Esophagus (tissue), 2 donors: ENCODE measurements around the gene TMEM33. TPM values are rescaled to one million over a fixed set of nuclear protein-coding genes. Genes with fewer than 3 reads are reported as not detected.
"Not testable (repeated sequence)": the region's sequence is repeated elsewhere in the genome, so short reads cannot be mapped to it uniquely, and the experiment has no call there.

Source experiments
- H3K27ac ChIP-seq, 2 donors: one replicate each; pipeline ENCODE4 v1.5.1; 2013; ENCODE audit warnings: low read depth in 2 of 2, mild to moderate bottlenecking in 2 of 2, inconsistent platforms in 1 of 2, low read length in 1 of 2, moderate library complexity in 1 of 2
- H3K27me3 ChIP-seq, 2 donors: one replicate each; pipeline ENCODE4 v1.6.1; 2013; ENCODE audit warnings: low read length in 2 of 2, control low read depth in 1 of 2, mild to moderate bottlenecking in 1 of 2; ENCODE audit not compliant: insufficient read depth in 2 of 2, control insufficient read depth in 1 of 2
- H3K36me3 ChIP-seq, 2 donors: one replicate each; pipeline ENCODE4 v1.6.1; 2013; ENCODE audit warnings: low read length in 1 of 2; ENCODE audit not compliant: control insufficient read depth in 2 of 2, insufficient read depth in 2 of 2
- H3K4me1 ChIP-seq, 2 donors: one replicate each; pipeline ENCODE4 v1.6.1; 2013; ENCODE audit warnings: low read length in 1 of 2; ENCODE audit not compliant: control insufficient read depth in 2 of 2, insufficient read depth in 2 of 2
- H3K4me3 ChIP-seq, 2 donors: one replicate each; pipeline ENCODE4 v1.5.1; 2013; ENCODE audit warnings: low read length in 2 of 2, mild to moderate bottlenecking in 2 of 2, low read depth in 1 of 2, moderate library complexity in 1 of 2
- H3K9me3 ChIP-seq, 2 donors: one replicate each; pipeline ENCODE4 v1.6.1; 2013; ENCODE audit warnings: mild to moderate bottlenecking in 2 of 2, low read depth in 1 of 2, low read length in 1 of 2, moderate library complexity in 1 of 2; ENCODE audit not compliant: control insufficient read depth in 2 of 2, insufficient read depth in 1 of 2
- WGBS, 2 donors: extraction: QIAGEN DNeasy Blood & Tissue Kit; methylation state at CpG; one replicate each; pipeline ENCODE4 v1.1.7; 2013; 5-methylcytosine and 5-hydroxymethylcytosine counted together
- polyA plus RNA-seq, 2 donors: library from polyadenylated mRNA; stranded (reverse); fragments of 200-250 nt; gene quantifications; one replicate each; pipeline ENCODE4 v1.2.3, GENCODE V29; 2013
- donor health status: healthy with polysubstance abuse.
- donor health status: Bipolar disorder and iron deficiency.

TMEM33 gene
- polyA plus RNA-seq, 2 donors: 10.9 to 21.0 TPM

GRCh38 chr4:41909136-41909535, 26.1 kb upstream of the TMEM33 start:
- not testable (repeated sequence) for H3K9me3 ChIP-seq, H3K4me3 ChIP-seq, H3K27me3 ChIP-seq, H3K4me1 ChIP-seq, H3K36me3 ChIP-seq, H3K27ac ChIP-seq
- 2 to 13% methylated on average over 1 of the region's 1 CpG for WGBS, 2 donors

GRCh38 chr4:41912546-41912945, 22.7 kb upstream of the TMEM33 start:
- no peaks in the 10 kb centered on the region for H3K4me1 ChIP-seq

GRCh38 chr4:41913509-41913908, 21.7 kb upstream of the TMEM33 start:
- Histone ChIP-seq H3K4me1 (no peaks in the 10 kb centered on the region), H3K27ac (no peak overlapping the region), H3K27me3 (no peaks in the 10 kb centered on the region), H3K4me3 (no peak overlapping the region), H3K9me3 (no peaks in the 10 kb centered on the region), H3K36me3 (no peaks in the 10 kb centered on the region)

More at GRCh38 chr4:41912546-41912945, 22.7 kb upstream of the TMEM33 start:
- Histone ChIP-seq H3K9me3 (no peaks in the 10 kb centered on the region), H3K36me3 (no peaks in the 10 kb centered on the region), H3K27ac (no peak overlapping the region), H3K27me3 (no peaks in the 10 kb centered on the region), H3K4me3 (no peak overlapping the region)
- 69 to 76% methylated on average over 5 of the region's 5 CpGs for WGBS, 2 donors

- Histone ChIP-seq H3K4me1 (no peaks in the 10 kb centered on the region), H3K9me3 (no peaks in the 10 kb centered on the region), H3K36me3 (no peaks in the 10 kb centered on the region), H3K4me3 (no peak overlapping the region), H3K27me3 (no peaks in the 10 kb centered on the region), H3K27ac (no peak overlapping the region)
- 63 to 68% methylated on average over 2 of the region's 2 CpGs for WGBS, 2 donors
These were observed 17.0 kb upstream of the TMEM33 start for GRCh38 chr4:41918278-41918677.

GRCh38 chr4:41920416-41920815, 14.8 kb upstream of the TMEM33 start:
- H3K4me3 ChIP-seq, H3K36me3 ChIP-seq, H3K4me1 ChIP-seq, H3K27me3 ChIP-seq, H3K9me3 ChIP-seq, H3K27ac ChIP-seq: not testable (repeated sequence)
- 88 to 100% methylated on average over 2 of the region's 2 CpGs for WGBS, 2 donors

- WGBS, 2 donors: 73 to 79% methylated on average over 4 of the region's 4 CpGs
- H3K27me3 ChIP-seq: no peaks in the 10 kb centered on the region
- no peak overlapping the region for H3K27ac ChIP-seq
- H3K9me3 ChIP-seq: peaks cover 0 to 2% of the 10 kb centered on the region in 2 donors
- H3K4me1 ChIP-seq: no peaks in the 10 kb centered on the region
- no peaks in the 10 kb centered on the region for H3K36me3 ChIP-seq
- no peak overlapping the region for H3K4me3 ChIP-seq
These were observed 13.8 kb upstream of the TMEM33 start for GRCh38 chr4:41921476-41921875.

GRCh38 chr4:41927796-41928499, 7.3 kb upstream of the TMEM33 start:
- Histone ChIP-seq H3K4me3 (no peak overlapping the region), H3K9me3 (peaks cover 0 to 2% of the 10 kb centered on the region in 2 donors), H3K27ac (no peak overlapping the region), H3K27me3 (no peaks in the 10 kb centered on the region), H3K4me1 (no peaks in the 10 kb centered on the region), H3K36me3 (no peaks in the 10 kb centered on the region)
- 72 to 80% methylated on average over 4 of the region's 4 CpGs for whole genome bisulfite sequencing, 2 donors

- WGBS, 2 donors: 74 to 76% methylated on average over 7 of the region's 7 CpGs
- Histone ChIP-seq H3K4me3 (no peak overlapping the region), H3K36me3 (no peaks in the 10 kb centered on the region), H3K4me1 (no peaks in the 10 kb centered on the region), H3K27me3 (no peaks in the 10 kb centered on the region), H3K9me3 (no peaks in the 10 kb centered on the region), H3K27ac (no peak overlapping the region)
These were observed 4.9 kb upstream of the TMEM33 start for GRCh38 chr4:41930139-41930831.

- no peak overlapping the region for H3K4me3 ChIP-seq
- peaks cover 5 to 6% of the 10 kb centered on the region in 2 donors for H3K4me1 ChIP-seq
- no peaks in the 10 kb centered on the region for H3K27me3 ChIP-seq
- H3K9me3 ChIP-seq: no peaks in the 10 kb centered on the region
- WGBS, 2 donors: 74 to 75% methylated on average over 3 of the region's 3 CpGs
- H3K36me3 ChIP-seq: no peaks in the 10 kb centered on the region
- H3K27ac ChIP-seq: no peak overlapping the region
These were observed 2.2 kb upstream of the TMEM33 start for GRCh38 chr4:41932988-41933387.

- H3K27me3 ChIP-seq: no peaks in the 10 kb centered on the region
- 92 to 94% methylated on average over 10 of the region's 10 CpGs for WGBS, 2 donors
- no peaks in the 10 kb centered on the region for H3K36me3 ChIP-seq
- H3K4me1 ChIP-seq: peaks cover 5 to 6% of the 10 kb centered on the region in 2 donors
- no peaks in the 10 kb centered on the region for H3K9me3 ChIP-seq
- no peak overlapping the region for H3K27ac ChIP-seq
- no peak overlapping the region for H3K4me3 ChIP-seq
These were observed 1.2 kb upstream of the TMEM33 start for GRCh38 chr4:41933997-41934503.
